Nephron progenitor cell (in vitro differentiated cells): ENCODE measurements around the gene CABP1.

ENCODE experiments used
- DNase-seq: peaks from one replicate; pipeline ENCODE4 v3.0.0; 2021
- H3K27ac Mint-ChIP-seq: 2 replicates; pipeline ENCODE4 v1.8.0; 2021; ENCODE audit warnings: mild to moderate bottlenecking, moderate library complexity, mixed read lengths
- H3K27me3 Mint-ChIP-seq: 2 replicates; pipeline ENCODE4 v1.8.0; 2021; ENCODE audit warnings: mild to moderate bottlenecking, low read depth, mixed read lengths; ENCODE audit not compliant: poor library complexity
- H3K36me3 Mint-ChIP-seq: 2 replicates; pipeline ENCODE4 v1.8.0; 2021; ENCODE audit warnings: low read depth, mixed read lengths
- H3K4me1 Mint-ChIP-seq: 2 replicates; pipeline ENCODE4 v1.8.0; 2021; ENCODE audit warnings: mixed read lengths
- H3K4me3 Mint-ChIP-seq: 2 replicates; pipeline ENCODE4 v1.8.0; 2021; ENCODE audit warnings: mild to moderate bottlenecking, moderate library complexity, mixed read lengths
- H3K9me3 Mint-ChIP-seq: 2 replicates; pipeline ENCODE4 v1.8.0; 2021; ENCODE audit warnings: mild to moderate bottlenecking, moderate library complexity, mixed read lengths
- CTCF ChIP-seq: fragments of 200-600 bp; sonication (generic); IDR thresholded peaks from 2 replicates; pipeline ENCODE4 v1.5.0; 2021; ENCODE audit warnings: antibody characterized with exemption

Gene CABP1

GRCh38 chr12:120686151-120686689, 45.8 kb downstream of the CABP1 start:
- H3K27ac Mint-ChIP-seq: peak overlapping the region; percentile 99
- no peaks in the 10 kb centered on the region for H3K27me3 Mint-ChIP-seq
- no peak for TF ChIP-seq CTCF
- H3K4me1 Mint-ChIP-seq: peaks cover 36% of the 10 kb centered on the region
- H3K9me3 Mint-ChIP-seq: no peaks in the 10 kb centered on the region
- peak overlapping the region; percentile 91 for H3K4me3 Mint-ChIP-seq
- H3K36me3 Mint-ChIP-seq: peaks cover 3% of the 10 kb centered on the region
- peak; percentile 96 for DNase-seq

- Mint-ChIP-seq H3K36me3 (peaks cover 7% of the 10 kb centered on the region), H3K27me3 (no peaks in the 10 kb centered on the region), H3K27ac (peak within 1 kb of the TSS; percentile 99), H3K9me3 (no peaks in the 10 kb centered on the region), H3K4me1 (peaks cover 44% of the 10 kb centered on the region), H3K4me3 (peak within 1 kb of the TSS; percentile 91)
- peak; percentile 99 for DNase-seq
- TF ChIP-seq CTCF: no peak
Measured at GRCh38 chr12:120686690-120687577, 46.5 kb downstream of the CABP1 start, which contains the start of gene MLEC. Gene MLEC (plus strand): TSS chr12:120687149. CDS start chr12:120687297, 148 bp downstream.

- Mint-ChIP-seq H3K27me3 (no peaks in the 10 kb centered on the region), H3K27ac (peak overlapping the region; percentile 19), H3K36me3 (peaks cover 14% of the 10 kb centered on the region), H3K4me3 (peak overlapping the region; percentile 91), H3K4me1 (peaks cover 52% of the 10 kb centered on the region), H3K9me3 (no peaks in the 10 kb centered on the region)
- no peak for TF ChIP-seq CTCF
- DNase-seq: peak; percentile 26
Measured at GRCh38 chr12:120687578-120688289, 47.3 kb downstream of the CABP1 start.

GRCh38 chr12:120688527-120689071, 48.2 kb downstream of the CABP1 start:
- Mint-ChIP-seq H3K9me3 (no peaks in the 10 kb centered on the region), H3K27ac (peak overlapping the region; percentile 61), H3K36me3 (peaks cover 21% of the 10 kb centered on the region), H3K27me3 (peaks cover under 1% of the 10 kb centered on the region), H3K4me1 (peaks cover 60% of the 10 kb centered on the region), H3K4me3 (peak overlapping the region; percentile 91)
- TF ChIP-seq CTCF: no peak
- DNase-seq: no peak

- peaks cover 67% of the 10 kb centered on the region for H3K4me1 Mint-ChIP-seq
- no peak for TF ChIP-seq CTCF
- peaks cover 30% of the 10 kb centered on the region for H3K36me3 Mint-ChIP-seq
- H3K27me3 Mint-ChIP-seq: peaks cover 4% of the 10 kb centered on the region
- no peaks in the 10 kb centered on the region for H3K9me3 Mint-ChIP-seq
- DNase-seq: no peak
- H3K4me3 Mint-ChIP-seq: peak overlapping the region; percentile 91
- H3K27ac Mint-ChIP-seq: peak overlapping the region; percentile 61
Measured at GRCh38 chr12:120689397-120690082, 49.1 kb downstream of the CABP1 start.
